GM12892 (cell line): ENCODE measurements around the gene PCDHGA1.

ENCODE experiments used
- POLR2A ChIP-seq: IDR thresholded peaks from 2 replicates; pipeline ENCODE4 v1.6.1; 2011; ENCODE audit warnings: low read depth, low read length, control low read depth
- POLR2AphosphoS5 ChIP-seq: IDR thresholded peaks from 2 replicates; pipeline ENCODE4 v1.6.1; 2011; ENCODE audit warnings: low read depth, low read length, control low read depth
- TAF1 ChIP-seq: IDR thresholded peaks from 2 replicates; pipeline ENCODE4 v1.6.1; 2011; ENCODE audit warnings: low read depth, mild to moderate bottlenecking, control low read depth, low read length, borderline replicate concordance

DNA sequence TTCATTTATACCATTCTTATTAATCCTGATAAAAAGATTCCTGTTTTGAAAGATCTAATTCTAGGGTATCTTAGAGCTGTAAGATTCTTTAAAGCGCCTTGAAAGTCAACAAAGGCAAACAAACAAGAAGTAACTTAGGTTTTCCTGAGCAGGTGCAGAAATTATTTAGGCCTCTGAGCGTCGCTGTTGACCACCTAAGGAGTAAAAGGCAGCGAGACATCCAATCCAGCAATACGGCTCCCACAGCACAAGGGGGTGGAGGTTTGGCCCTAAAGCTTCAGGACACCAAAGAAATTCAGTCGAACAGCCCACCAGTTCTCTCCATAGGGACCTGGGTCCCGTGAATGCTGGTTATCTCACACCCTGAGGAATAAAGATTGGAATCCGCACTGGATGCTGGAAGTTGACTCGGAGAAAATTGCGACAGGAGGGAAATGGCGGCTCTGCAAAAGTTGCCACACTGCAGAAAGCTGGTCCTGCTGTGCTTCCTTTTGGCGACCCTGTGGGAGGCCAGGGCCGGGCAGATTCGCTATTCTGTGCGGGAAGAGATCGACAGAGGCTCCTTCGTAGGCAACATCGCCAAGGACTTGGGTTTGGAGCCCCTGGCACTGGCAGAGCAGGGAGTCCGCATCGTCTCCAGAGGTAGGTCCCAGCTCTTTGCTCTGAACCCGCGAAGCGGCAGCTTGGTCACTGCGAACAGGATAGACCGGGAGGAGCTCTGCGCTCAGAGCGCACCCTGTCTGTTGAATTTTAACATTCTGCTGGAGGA lies 8.4 kb downstream of the PCDHGA1 start, which contains the start of gene PCDHGA2:
- TF ChIP-seq POLR2A (no peak), TAF1 (no peak), POLR2AphosphoS5 (no peak)
